Right renal pelvis (tissue), 4 donors: Measurements from ENCODE around the gene ALK. TPM values are rescaled to one million over a fixed set of nuclear protein-coding genes. Genes with fewer than 3 reads are reported as not detected.

Experiments
- DNase-seq, 4 donors: peaks; one replicate each; pipeline ENCODE4 v3.0.0-alpha.2; 2013; ENCODE audit warnings: low read depth in 4 of 4, low spot score in 3 of 4, missing footprints in 1 of 4
- polyA plus RNA-seq, 4 donors: library from polyadenylated mRNA; unstranded; fragments of 120-200 nt; gene quantifications; one replicate each; pipeline ENCODE4 v1.2.1, GENCODE V29; 2013; ENCODE audit not compliant: insufficient read length in 4 of 4

The ALK gene
- polyA plus RNA-seq, 4 donors, result 0.11 to 0.50 (median 0.29) TPM

DNA sequence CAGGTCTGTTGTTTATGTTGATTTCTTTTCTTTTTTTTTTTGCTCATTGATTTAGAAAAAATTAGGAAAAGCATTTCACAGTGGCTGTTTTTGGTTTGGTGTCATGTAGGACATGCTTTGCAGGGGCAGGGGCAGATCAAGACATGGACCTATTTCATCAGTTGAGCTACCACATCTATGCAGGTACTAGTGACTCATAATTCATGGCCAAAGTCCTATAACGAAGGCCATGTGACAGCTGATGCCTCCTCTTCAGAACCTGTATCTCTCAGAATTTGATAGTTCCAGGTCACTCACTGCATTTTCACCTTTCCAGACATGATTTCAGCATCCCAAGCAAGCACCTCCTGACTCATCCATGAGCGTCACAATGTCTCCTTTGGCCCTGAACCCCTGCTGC, 195.8 kb downstream of the ALK start:
- DNase-seq, result no peak

GRCh38 chr2:29724282-29724681, 197.1 kb downstream of the ALK start:
- DNase-seq, result no peak

DNA sequence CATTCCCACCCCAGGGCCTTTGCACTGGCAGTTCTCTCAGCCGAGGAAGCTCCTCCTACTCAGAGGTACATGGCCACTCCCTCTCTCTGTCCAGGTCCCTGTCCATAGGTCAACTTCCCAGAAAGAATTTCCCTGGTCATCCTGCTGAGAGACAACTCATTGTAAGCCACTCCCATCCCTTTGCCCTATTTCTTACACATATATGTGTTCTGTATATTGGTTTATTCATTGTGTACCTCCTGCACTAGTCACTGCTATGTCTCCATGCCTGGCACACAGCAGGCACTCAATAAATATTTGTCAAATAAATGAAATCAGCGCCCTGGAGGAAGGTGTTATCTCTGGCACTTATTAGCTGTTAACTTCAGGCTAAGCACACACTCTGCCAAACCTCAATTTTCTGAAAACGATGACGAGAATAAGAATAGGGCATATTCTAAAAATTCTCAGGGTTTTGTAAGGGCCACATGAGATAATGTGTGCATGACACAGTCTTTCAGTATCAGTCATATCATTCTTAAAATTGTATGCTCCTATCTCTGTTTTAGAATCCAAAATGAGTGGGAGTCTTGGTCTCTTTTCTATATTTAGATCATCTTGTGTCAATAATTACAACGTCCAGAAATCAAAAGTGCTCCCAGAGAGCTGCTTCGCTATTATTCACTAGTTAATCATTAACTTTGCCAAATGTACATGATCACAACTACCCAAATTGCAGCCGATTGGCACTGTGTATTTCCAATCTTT, 198.0 kb downstream of the ALK start:
- DNase-seq, result no peak

GRCh38 chr2:29719639-29720038, 201.7 kb downstream of the ALK start:
- DNase-seq, result no peak

DNA sequence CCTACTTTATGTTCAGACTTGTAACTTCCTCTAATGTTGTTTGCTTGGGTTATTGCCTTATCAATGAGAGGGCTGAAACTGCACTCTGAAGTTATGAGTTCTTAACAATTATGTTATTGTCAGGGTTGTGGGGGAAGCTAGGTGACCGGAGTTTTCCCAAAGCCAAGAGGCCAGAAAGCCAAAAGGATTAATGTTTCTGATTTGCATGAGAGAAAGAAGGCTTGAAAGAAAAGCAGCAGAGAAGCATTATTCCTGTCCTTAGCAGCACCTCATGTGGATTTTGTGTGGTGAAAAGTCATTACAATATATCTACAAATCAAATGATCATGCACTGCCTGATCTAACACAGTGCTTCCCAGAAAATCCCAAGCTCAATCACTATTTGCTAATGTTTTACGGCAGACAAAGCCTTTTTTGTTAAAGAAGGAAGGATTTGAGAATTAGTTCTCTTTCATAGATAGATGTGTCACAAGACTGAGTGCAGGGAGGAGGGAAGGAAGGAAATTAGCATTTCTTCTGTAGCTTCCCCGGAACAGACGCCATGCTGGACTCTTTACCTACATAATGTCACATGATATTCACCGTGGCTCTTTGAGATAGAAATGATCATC, 203.2 kb downstream of the ALK start:
- no peak for DNase-seq

DNA sequence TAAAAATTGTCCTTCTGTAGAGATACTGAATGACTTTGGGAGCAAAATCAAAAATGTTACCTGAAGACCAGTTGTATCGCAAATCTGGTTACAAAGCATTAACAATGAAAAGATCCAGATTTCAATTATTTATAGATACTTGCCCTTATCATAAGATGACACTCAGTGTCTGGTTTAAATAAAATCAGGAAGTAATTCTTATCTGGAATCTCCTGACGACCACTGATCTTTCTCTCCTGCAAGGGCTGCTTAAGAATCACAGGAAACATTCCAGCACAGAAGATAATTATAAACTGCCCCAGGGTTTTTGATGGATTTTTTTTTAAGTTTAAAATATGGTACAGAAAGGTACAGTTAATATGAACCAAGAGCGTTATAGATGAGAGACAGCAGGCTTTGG, 205.7 kb downstream of the ALK start:
- DNase-seq, result no peak

- DNase-seq, result no peak
These were observed 207.1 kb downstream of the ALK start for GRCh38 chr2:29714333-29714732.

DNA sequence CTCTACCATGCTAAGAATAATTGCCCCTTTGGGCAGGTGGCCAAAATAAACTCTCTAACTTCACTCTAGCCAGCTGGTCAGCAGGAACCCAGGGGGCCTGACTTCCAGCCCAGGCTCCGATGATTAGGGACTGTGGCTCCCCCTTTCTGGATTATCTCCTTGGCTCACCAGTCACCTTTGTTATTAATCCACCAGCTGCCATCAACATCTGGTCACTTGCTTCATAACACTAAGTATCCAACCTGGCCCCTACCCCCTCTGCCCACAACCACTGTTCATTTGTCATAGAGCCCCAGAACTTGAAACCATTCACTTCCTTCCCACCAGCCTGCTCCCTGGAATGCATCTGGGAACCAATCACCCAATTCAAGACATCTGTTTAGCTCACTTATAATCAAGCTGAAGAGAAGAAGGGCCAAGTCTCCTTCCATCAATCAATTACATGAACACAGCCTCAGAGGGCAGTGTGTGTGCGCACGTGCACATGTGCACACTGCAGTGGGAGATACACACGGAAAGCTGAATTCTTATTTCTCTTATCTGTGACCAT, 215.1 kb downstream of the ALK start:
- no peak for DNase-seq

GRCh38 chr2:29705616-29706015, 215.8 kb downstream of the ALK start:
- DNase-seq, result no peak

GRCh38 chr2:29703336-29703735, 218.1 kb downstream of the ALK start:
- no peak for DNase-seq

- DNase-seq, result no peak
These were observed 219.1 kb downstream of the ALK start for GRCh38 chr2:29702276-29702675.

GRCh38 chr2:29700560-29700959, 220.8 kb downstream of the ALK start:
- DNase-seq, result no peak

- DNase-seq, result no peak
These were observed 222.3 kb downstream of the ALK start for GRCh38 chr2:29699045-29699444.

GRCh38 chr2:29698216-29698615, 223.2 kb downstream of the ALK start:
- no peak for DNase-seq

DNA sequence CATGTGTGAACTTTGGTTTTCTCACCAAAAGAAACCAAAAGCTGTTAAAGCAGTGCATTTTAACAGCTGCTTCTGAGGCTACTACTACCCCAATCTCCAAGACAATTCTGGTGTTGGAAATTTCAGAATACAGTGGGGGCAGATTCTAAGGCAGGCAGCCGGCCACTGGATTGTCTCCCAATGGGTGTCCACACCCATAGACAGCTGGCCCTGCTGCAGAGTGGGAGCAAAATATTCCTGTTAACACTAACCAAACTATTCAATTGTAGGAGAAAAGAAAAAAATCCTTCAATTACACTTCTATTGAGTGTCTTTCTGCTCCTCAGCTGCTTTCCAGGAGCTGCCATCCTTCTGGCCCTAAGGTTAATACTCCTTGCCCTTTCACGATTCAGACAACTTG, 223.7 kb downstream of the ALK start:
- no peak for DNase-seq

- no peak for DNase-seq
These were observed 224.2 kb downstream of the ALK start for GRCh38 chr2:29697181-29697580.

GRCh38 chr2:29694741-29695140, 226.6 kb downstream of the ALK start:
- DNase-seq, result no peak

GRCh38 chr2:29691391-29691950, 229.9 kb downstream of the ALK start:
- no peak for DNase-seq

DNA sequence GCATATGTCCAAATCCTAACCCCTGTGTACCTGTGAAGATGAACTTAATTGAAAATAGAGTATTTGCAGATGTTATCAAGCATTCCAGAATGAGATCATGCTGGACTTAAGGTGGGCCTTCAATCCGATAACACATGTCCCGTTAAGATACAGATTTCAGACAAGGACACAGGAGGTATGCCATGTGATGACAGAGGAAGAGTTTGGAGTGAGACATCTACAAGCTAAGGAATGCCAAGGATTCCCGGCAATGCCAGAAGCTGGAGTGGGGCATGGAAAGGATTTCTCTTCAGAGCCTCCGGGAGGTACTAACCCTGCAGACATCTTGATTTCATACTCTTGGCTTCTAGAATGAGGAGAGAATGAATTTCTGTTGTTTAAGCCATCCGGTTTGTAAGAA, 231.7 kb downstream of the ALK start:
- no peak for DNase-seq

DNA sequence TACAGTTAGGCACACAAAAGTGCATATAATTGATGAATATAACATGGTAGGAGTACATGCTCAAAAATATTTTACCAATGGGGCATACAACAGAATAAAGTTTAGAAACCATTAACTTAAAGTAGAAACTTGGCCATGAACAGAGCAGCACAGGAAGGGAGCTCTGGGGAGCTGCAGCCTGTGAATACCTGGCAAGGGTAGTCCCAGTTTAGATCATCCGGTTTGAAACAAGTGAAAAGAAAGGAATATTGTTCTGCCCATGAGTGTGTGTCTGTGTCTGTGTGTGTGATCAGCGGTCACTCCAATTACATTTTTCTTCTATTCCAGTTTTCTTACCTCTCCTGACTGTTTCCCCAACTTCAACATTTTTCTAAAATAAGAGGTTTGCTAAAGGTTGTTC, 233.0 kb downstream of the ALK start:
- DNase-seq, result no peak

DNA sequence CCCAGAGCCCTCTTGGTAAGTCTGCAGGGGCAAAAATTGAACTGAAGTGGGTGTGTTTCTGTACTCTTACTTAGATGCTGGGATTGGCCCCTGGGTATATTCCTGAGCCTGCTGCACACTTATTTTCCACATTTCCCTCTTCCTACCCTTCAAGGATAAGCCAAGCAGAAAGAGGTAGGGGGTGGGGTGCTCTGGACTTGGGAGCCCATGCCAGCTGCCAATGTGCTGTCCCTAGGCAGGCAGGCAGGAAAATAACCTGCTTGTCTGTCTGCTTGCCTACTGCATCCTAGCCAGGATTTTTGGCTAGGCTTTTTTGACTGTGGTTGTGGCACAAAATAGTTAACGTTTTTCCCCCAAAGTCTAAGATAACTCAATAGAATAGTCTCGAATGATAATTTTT, 234.3 kb downstream of the ALK start:
- DNase-seq, result no peak

DNA sequence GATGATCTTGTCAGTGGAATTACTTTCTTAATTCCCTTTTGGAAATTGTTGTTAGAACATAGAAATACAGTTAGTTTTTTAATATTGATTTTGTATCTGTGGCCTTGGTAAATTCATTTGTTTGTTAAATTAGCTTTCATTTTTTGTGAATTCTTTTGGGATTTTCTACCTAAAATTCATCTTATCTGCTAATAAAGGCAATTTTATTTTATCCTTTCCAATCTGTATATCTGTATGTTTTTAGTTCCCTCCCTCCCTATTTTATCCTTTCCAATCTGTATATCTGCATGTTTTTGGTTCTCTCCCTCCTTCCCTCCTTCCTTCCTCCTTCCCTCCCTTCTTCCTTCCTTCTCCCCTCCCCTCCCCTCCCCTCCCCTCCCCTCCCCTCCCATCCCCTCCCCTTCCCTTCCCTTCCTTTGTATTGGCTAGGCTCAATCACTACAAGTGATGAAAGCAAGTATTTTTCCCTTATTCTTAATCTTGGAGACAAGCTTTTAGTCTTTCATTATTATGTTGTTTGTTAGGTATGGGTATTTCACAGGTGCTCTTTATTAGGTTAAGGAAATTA, 244.4 kb downstream of the ALK start:
- DNase-seq, result no peak
